ENCODE data around the gene STK40. TPM values are rescaled to one million over a fixed set of nuclear protein-coding genes. Genes with fewer than 3 reads are reported as not detected.
A peak's percentile ranks its signal among the peaks of the same experiment; 100 is the strongest.

The STK40 gene
- total RNA-seq, 1 donor: 12.9 TPM

DNA sequence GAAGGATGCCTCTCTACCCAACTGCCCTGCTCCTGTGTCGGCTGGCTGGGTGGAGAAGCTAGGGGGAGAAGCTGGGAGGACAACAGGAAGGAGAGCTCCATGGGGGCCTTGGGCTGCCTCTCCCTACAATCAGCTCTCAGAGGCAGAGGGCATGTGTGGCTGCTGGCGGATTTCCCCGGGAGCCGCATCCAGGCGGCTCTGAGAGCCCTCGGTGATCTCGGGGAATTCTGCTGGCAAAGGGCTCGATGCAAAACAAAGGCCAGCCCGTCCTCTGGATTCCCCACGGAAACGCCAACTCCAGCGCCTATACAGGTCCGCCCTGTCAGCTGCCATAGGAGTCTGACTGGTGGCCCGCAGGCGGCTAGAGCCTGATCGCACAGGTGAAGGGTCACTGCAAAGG lies 35.9 kb downstream of the STK40 start:
- no peak overlapping the region for H3K4me3 ChIP-seq (ENCODE audit: low read depth, low read length)
- peak; percentile 30 for DNase-seq (ENCODE audit: low read depth)
- TF ChIP-seq CTCF (IDR thresholded peaks at IDR 0.05; ENCODE audit: insufficient read depth, low read length): no peak

DNA sequence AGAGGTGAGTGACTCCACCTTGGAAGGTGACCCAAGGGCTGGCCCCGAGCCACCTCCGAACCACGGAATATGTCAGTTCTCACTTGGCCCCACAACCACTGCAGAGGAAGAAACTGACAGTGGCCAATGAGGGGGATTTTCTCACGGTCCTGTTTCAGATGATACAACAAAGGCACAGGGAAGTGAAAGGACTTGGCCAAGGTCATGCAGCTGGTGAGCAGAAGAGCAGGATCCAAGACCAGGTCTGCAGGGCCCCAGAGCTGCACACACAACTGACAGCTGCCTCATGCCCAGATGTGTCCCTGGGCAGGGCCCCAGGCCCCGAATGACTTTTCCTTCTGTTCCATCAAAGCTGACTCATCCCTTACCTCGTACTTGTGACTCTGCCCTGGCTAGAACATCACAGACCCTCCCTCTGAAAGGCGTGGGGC lies 36.5 kb downstream of the STK40 start:
- H3K4me3 ChIP-seq (ENCODE audit: low read depth, low read length): no peak overlapping the region
- no peak for TF ChIP-seq CTCF (IDR thresholded peaks at IDR 0.05; ENCODE audit: insufficient read depth, low read length)
- peak; percentile 16 for DNase-seq (ENCODE audit: low read depth)

DNA sequence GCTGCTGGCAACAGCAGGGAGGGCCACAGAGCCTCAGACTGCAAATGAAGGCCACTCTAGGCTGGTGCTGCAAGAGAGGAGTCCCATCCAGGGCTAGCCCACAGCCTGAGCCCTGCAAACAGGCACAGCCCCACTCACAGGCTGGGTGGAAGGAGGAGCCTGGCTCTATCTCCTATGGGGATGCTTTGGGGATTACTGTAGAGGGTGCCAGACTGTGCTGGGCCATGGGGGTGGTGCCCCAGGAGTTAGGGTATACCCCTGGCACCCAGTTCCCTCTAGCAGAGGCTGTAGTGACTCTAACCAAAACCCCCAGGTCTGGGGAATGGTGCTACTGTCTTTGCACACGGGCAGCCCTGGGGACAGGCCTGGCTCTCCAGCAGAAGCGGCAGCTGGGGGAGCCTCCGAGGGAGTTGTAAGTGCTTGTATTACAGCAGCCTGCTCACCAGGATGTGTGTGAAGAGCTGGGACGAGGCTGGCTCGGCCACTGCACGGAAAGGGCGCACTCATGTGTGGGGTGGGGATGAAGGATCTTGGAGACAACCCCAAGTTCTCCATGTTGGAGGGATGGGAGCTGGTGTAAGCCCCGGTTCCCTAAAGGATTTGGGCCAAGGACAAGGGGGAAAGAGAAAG lies 38.9 kb downstream of the STK40 start:
- no peak overlapping the region for H3K4me3 ChIP-seq (ENCODE audit: low read depth, low read length)
- DNase-seq (ENCODE audit: low read depth): no peak
- TF ChIP-seq CTCF (IDR thresholded peaks at IDR 0.05; ENCODE audit: insufficient read depth, low read length): no peak

- H3K4me3 ChIP-seq (ENCODE audit: low read depth, low read length): no peak overlapping the region
- no peak for DNase-seq (ENCODE audit: low read depth)
- no peak for TF ChIP-seq CTCF (IDR thresholded peaks at IDR 0.05; ENCODE audit: insufficient read depth, low read length)
Observed at GRCh38 chr1:36345353-36345752, 40.4 kb downstream of the STK40 start.

DNA sequence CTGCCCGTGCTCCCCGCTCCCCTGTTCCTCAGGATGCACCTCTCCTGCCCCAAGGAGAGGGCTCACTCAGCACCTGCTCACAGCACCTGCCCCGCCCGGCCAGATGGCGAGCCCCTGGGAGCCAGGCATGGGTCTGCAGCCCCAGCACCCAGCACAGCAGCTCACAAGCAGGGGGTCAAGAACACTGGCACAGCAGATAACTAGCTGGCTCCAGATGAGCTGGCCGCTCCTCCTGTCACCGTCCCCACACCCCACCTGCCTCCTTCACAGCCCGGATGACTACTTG lies 41.4 kb downstream of the STK40 start:
- TF ChIP-seq CTCF (IDR thresholded peaks at IDR 0.05; ENCODE audit: insufficient read depth, low read length): no peak
- no peak for DNase-seq (ENCODE audit: low read depth)
- no peak overlapping the region for H3K4me3 ChIP-seq (ENCODE audit: low read depth, low read length)

DNA sequence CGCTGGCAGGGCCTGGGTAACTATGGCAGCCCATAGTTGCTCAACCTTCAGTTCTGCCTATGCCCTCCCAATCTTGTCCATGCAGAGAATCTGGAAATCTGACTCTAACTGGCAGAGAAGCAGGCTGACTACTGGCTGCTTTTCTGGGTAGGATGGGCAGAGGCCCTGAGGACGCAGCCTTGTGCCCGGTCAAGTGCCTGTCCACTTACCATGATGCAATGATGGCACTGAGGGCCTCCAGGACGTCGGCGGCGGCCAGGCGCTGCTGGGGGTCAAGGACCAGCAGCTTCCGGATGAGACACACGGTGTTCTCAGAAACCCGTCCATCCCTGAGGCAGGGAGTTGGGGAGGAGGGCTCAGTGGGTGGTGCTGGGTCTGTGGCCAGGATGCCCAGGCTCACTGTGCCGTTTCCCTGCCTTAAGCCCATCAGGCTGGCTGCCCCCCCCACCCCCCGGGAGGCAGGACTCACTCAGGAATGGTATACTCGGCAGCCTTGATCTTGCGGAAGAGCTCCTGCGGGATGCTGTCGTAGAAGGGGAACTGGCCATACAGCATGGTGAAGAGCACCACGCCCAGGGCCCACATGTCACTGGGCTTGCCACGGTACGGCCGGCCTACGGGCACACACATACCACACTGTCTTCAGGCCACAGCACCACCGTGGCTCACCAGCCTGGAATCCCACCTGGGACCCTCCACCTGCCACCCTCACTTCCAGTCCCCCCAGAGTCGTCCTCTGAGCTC lies 41.9 kb downstream of the STK40 start:
- H3K4me3 ChIP-seq (ENCODE audit: low read depth, low read length): no peak overlapping the region
- TF ChIP-seq CTCF (IDR thresholded peaks at IDR 0.05; ENCODE audit: insufficient read depth, low read length): no peak
- no peak for DNase-seq (ENCODE audit: low read depth)

All from fibroblast of the aortic adventitia (primary cell).